Endothelial cell of umbilical vein (primary cell): Measurements from ENCODE around the gene LPAR4. TPM values are rescaled to one million over a fixed set of nuclear protein-coding genes. Genes with fewer than 3 reads are reported as not detected.
A peak's percentile ranks its signal among the peaks of the same experiment; 100 is the strongest.

Experiments
- Bru-seq: library from RNA; stranded (reverse); fragments of 400-500 nt; gene quantifications from one replicate; lab custom pipeline; 2021; lab: Mats Ljungman, UMichigan
- BruChase-seq, 2 experiments: library from RNA; stranded (reverse); fragments of 400-500 nt; gene quantifications; one replicate each; lab custom pipeline; 2021; lab: Mats Ljungman, UMichigan
- BruUV-seq: library from RNA; stranded (reverse); fragments of 400-500 nt; replicated peaks from 2 replicates; lab custom pipeline; 2021; lab: Mats Ljungman, UMichigan
- CTCF ChIA-PET: fragments of 300-600, 350-600 bp; sonication (Branson Sonifier 250); formaldehyde crosslinking; loops from one replicate; lab custom pipeline; 2021; ENCODE audit warnings: antibody characterized with exemption, inconsistent platforms; lab: Charles Lee
- POLR2A ChIA-PET: fragments of 300-600, 350-600 bp; sonication (Branson Sonifier 250); formaldehyde crosslinking; loops from one replicate; lab custom pipeline; 2021; ENCODE audit warnings: antibody characterized with exemption, inconsistent platforms; lab: Charles Lee
- DNase-seq: peaks from one replicate; pipeline ENCODE4 v3.0.0-alpha.2; 2011; ENCODE audit warnings: low read depth, low spot score
- FAIRE-seq: peaks from 2 replicates; lab custom pipeline; 2011; peaks lifted over from hg19 to GRCh38; lab: Jason Lieb, UNC
- H2AFZ ChIP-seq: 2 replicates; pipeline ENCODE4 v1.6.0; 2012; ENCODE audit warnings: low read depth, low read length, control low read depth, inconsistent platforms
- H3K27ac ChIP-seq: 2 replicates; pipeline ENCODE4 v1.5.1; 2011; ENCODE audit warnings: low read depth, mild to moderate bottlenecking, control low read depth, low read length, moderate library complexity; ENCODE audit not compliant: insufficient read depth
- H3K27me3 ChIP-seq, 2 experiments: 2 replicates each; pipeline versions ENCODE4 v1.6.0 to v1.6.1; 2011; ENCODE audit warnings: low read length in 2 of 2, mixed read lengths in 1 of 2; ENCODE audit not compliant: control insufficient read depth in 2 of 2, insufficient read depth in 2 of 2
- H3K36me3 ChIP-seq, 2 experiments: 2 replicates in 1 of 2; 3 replicates in 1 of 2; pipeline ENCODE4 v1.5.1; 2011; ENCODE audit warnings: low read length in 2 of 2, mild to moderate bottlenecking in 1 of 2, moderate library complexity in 1 of 2; ENCODE audit not compliant: control insufficient read depth in 2 of 2, insufficient read depth in 2 of 2; ENCODE audit errors: extremely low read depth in 1 of 2
- H3K4me1 ChIP-seq: 3 replicates; pipeline ENCODE4 v1.5.1; 2011; ENCODE audit warnings: mild to moderate bottlenecking, low read length; ENCODE audit not compliant: control insufficient read depth, insufficient read depth; ENCODE audit errors: extremely low read depth
- H3K4me2 ChIP-seq: 2 replicates; pipeline ENCODE4 v1.6.1; 2011; ENCODE audit warnings: low read length, control low read depth, mixed read lengths; ENCODE audit not compliant: insufficient read depth
- H3K4me3 ChIP-seq, 3 experiments: fragments of 200-600 bp in 1 of 3; sonication (generic), shearing (Covaris generic) in 1 of 3; replicated peaks in 1 of 3; 2 replicates each; pipeline ENCODE4 v1.5.1; 2011 to 2016; ENCODE audit warnings: control low read depth in 3 of 3, low read length in 3 of 3, mild to moderate bottlenecking in 2 of 3, inconsistent platforms in 1 of 3, low read depth in 1 of 3, moderate library complexity in 1 of 3; ENCODE audit not compliant: insufficient read depth in 1 of 3
- H3K79me2 ChIP-seq: 2 replicates; pipeline ENCODE4 v1.6.0; 2012; ENCODE audit warnings: low read length, inconsistent platforms; ENCODE audit not compliant: control insufficient read depth, insufficient read depth
- H3K9ac ChIP-seq: replicated peaks from 2 replicates; pipeline ENCODE3; 2011; ENCODE audit warnings: low read length, control low read depth; ENCODE audit not compliant: insufficient read depth; ENCODE audit errors: extremely low read depth
- H3K9me1 ChIP-seq: replicated peaks from 3 replicates; pipeline ENCODE4 v1.6.0; 2011; ENCODE audit warnings: mild to moderate bottlenecking, low read length; ENCODE audit not compliant: control insufficient read depth, insufficient read depth; ENCODE audit errors: extremely low read depth
- H3K9me3 ChIP-seq: replicated peaks from 2 replicates; pipeline ENCODE4 v1.5.1; 2012; ENCODE audit warnings: low read length, inconsistent platforms; ENCODE audit not compliant: control insufficient read depth, insufficient read depth
- H4K20me1 ChIP-seq: replicated peaks from 2 replicates; pipeline ENCODE3; 2011; ENCODE audit warnings: mild to moderate bottlenecking, low read length; ENCODE audit not compliant: control insufficient read depth, insufficient read depth; ENCODE audit errors: extremely low read depth
- CTCF ChIP-seq, 2 donors: IDR thresholded peaks; 1 replicate in 1 of 2; 2 replicates in 1 of 2; pipeline ENCODE4 v1.5.1; 2011; ENCODE audit warnings: low read length in 2 of 2, mild to moderate bottlenecking in 2 of 2, moderate library complexity in 2 of 2, control low read depth in 1 of 2, inconsistent platforms in 1 of 2, low read depth in 1 of 2; ENCODE audit not compliant: insufficient read depth in 1 of 2; ENCODE audit errors: extremely low read depth in 1 of 2
- EZH2 ChIP-seq: IDR thresholded peaks from 2 replicates; pipeline ENCODE4 v1.6.1; 2012; ENCODE audit warnings: borderline replicate concordance, low read depth, mild to moderate bottlenecking, moderate library complexity, low read length, inconsistent platforms; ENCODE audit not compliant: severe bottlenecking
- FOS ChIP-seq: IDR thresholded peaks from 2 replicates; pipeline ENCODE4 v1.6.1; 2011; ENCODE audit warnings: mild to moderate bottlenecking, low read length, moderate library complexity, borderline replicate concordance; ENCODE audit not compliant: insufficient read depth
- GATA2 ChIP-seq: IDR thresholded peaks from 2 replicates; pipeline ENCODE4 v1.7.0; 2011; ENCODE audit warnings: low read depth, mild to moderate bottlenecking, moderate library complexity, mixed read lengths, low read length; ENCODE audit not compliant: insufficient read length, insufficient read depth
- JUN ChIP-seq: IDR thresholded peaks from 2 replicates; pipeline ENCODE4 v1.6.1; 2011; ENCODE audit warnings: borderline replicate concordance, low read depth; ENCODE audit not compliant: insufficient read length, insufficient read depth
- MAX ChIP-seq: IDR thresholded peaks from 2 replicates; pipeline ENCODE4 v1.6.1; 2011; ENCODE audit not compliant: insufficient read depth, insufficient read length
- MYC ChIP-seq: IDR thresholded peaks from one replicate; pipeline ENCODE4 v1.6.1; 2011; ENCODE audit warnings: mild to moderate bottlenecking, low read depth, low read length
- POLR2A ChIP-seq: IDR thresholded peaks from 2 replicates; pipeline ENCODE4 v1.6.1; 2012; ENCODE audit warnings: low read depth, mild to moderate bottlenecking, control low read depth, low read length
- POLR2AphosphoS5 ChIP-seq: IDR thresholded peaks from 2 replicates; pipeline ENCODE4 v1.6.1; 2012; ENCODE audit warnings: low read depth, mild to moderate bottlenecking, control low read depth, low read length, moderate library complexity; ENCODE audit not compliant: insufficient read depth
- dilution Hi-C: fragments of 300-500 bp; cut with MboI; formaldehyde crosslinking; loops from one replicate; pipeline ENCODE4 v1.15.0; 2019; ENCODE audit warnings: low sequenced_read_pairs; ENCODE audit not compliant: extremely low pct_ligation_motif_present
- intact Hi-C: fragments of 100-400 bp; cut with micrococcal nuclease; formaldehyde crosslinking; loops from one replicate; pipeline ENCODE4 v1.10.0; 2022
- long read RNA-seq: library from polyadenylated mRNA; stranded (forward); transcript quantifications from one replicate; pipeline ENCODE4 v2.0.0, GENCODE V29; 2021
- polyA minus RNA-seq, 3 experiments: library from RNA; depleted of rRNA, polyadenylated mRNA; stranded (reverse); fragments of >200 nt; gene quantifications; 1 replicate in 1 of 3; 2 replicates in 2 of 3; pipeline ENCODE4 v1.2.3, GENCODE V29; 2011
- polyA plus RNA-seq, 4 experiments: library from polyadenylated mRNA; depleted of rRNA in 3 of 4; stranded (reverse) in 3 of 4; unstranded in 1 of 4; fragments of >200 nt; gene quantifications; 2 replicates each; pipeline versions ENCODE4 v1.2.1 to v1.2.3, GENCODE V29; 2011 to 2012; ENCODE audit warnings: missing spikeins in 1 of 4
- total RNA-seq: library from RNA; stranded (reverse); gene quantifications from 2 replicates; pipeline ENCODE4 v1.2.3, GENCODE V29; 2021

Gene LPAR4, protein sequence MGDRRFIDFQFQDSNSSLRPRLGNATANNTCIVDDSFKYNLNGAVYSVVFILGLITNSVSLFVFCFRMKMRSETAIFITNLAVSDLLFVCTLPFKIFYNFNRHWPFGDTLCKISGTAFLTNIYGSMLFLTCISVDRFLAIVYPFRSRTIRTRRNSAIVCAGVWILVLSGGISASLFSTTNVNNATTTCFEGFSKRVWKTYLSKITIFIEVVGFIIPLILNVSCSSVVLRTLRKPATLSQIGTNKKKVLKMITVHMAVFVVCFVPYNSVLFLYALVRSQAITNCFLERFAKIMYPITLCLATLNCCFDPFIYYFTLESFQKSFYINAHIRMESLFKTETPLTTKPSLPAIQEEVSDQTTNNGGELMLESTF
- total RNA-seq: 0.49 and 0.72 TPM in 2 replicates
- polyA plus RNA-seq: 0.07 and 0.25 TPM in 2 replicates
- polyA plus RNA-seq (2011; cell fraction: cytosol; rRNA removed): 0.10 and 0.11 TPM in 2 replicates
- 0.27 and 0.37 TPM in 2 replicates for polyA plus RNA-seq (2011; cell fraction: nucleus; rRNA removed)
- 0.23 TPM in 1 of 2 replicates, not detected in the other for polyA plus RNA-seq (2012)
- 0.21 and 0.49 TPM in 2 replicates for polyA minus RNA-seq
- not detected for polyA minus RNA-seq (2011; cell fraction: cytosol; rRNA and poly(A)+ RNA removed)
- 0.24 and 0.48 TPM in 2 replicates for polyA minus RNA-seq (2011; cell fraction: nucleus; rRNA and poly(A)+ RNA removed)
- percentile 24 among the genes with signal in this experiment for Bru-seq, nascent RNA
- percentile 27 among the genes with signal in this experiment for BruChase-seq, experiment 1, labeled RNA remaining after a 6-hour chase
- percentile 28 among the genes with signal in this experiment for BruChase-seq, experiment 2, labeled RNA remaining after a 2-hour chase
- long read RNA-seq, partial matches to known transcripts: 2 of 2 reads
- long read RNA-seq, other reads (novel, unspliced or antisense): 0 of 2 reads

DNA sequence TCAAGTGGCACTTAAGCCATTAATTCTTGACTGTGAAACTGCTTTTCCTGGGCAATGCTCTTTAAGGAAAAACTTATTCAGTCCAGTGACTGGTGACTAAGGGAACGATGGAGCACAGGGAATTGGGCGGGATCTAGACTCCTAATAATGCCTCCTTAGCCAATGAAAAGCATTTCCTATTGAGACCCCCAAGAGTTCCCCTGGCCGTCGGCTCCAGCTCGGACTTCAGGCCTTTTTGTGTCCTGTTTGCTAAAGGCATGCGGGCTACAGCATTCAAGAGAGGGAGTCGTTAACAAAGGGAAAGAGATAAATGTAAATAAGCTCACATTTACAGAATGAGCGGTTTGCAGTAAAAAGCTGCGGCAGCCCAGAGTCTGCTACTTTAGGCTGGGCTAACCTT, at the start of gene LPAR4:
Gene LPAR4, plus strand, starts transcription at position 232 of the 400 bp plus-strand sequence. CDS start 7,150 bp downstream, outside the sequence.
- Histone ChIP-seq H4K20me1 (no peaks in the 10 kb centered on the region), H3K9me1 (no peaks in the 10 kb centered on the region), H3K4me3 (no peak within 1 kb of the TSS), H3K27ac (no peak within 1 kb of the TSS), H3K79me2 (no peaks in the 10 kb centered on the region), H2AFZ (no peak within 1 kb of the TSS), H3K27me3 (no peaks in the 10 kb centered on the region), H3K4me1 (no peaks in the 10 kb centered on the region), H3K9me3 (no peaks in the 10 kb centered on the region), H3K36me3 (no peaks in the 10 kb centered on the region), H3K9ac (no peak within 1 kb of the TSS), H3K4me2 (peak within 1 kb of the TSS; percentile 12)
- no peak for TF ChIP-seq POLR2A
- TF ChIP-seq MYC: no peak
- TF ChIP-seq GATA2: no peak
- no peak for TF ChIP-seq POLR2AphosphoS5
- no peak for TF ChIP-seq EZH2
- TF ChIP-seq FOS: no peak
- no peak for TF ChIP-seq CTCF (IDR thresholded peaks at IDR 0.05; ENCODE audit: extremely low read depth in 1 of 2, insufficient read depth in 1 of 2, low read depth in 1 of 2, low read length in 2 of 2)
- no peak for TF ChIP-seq JUN
- no peak for TF ChIP-seq MAX
- POLR2A ChIA-PET: no interaction called here
- no TSS peak for BruUV-seq
- dilution Hi-C loops (no loop called here), intact Hi-C loops (no loop called here)
- DNase-seq: peak; percentile 1
- CTCF ChIA-PET: no interaction called here
- no peak for FAIRE-seq
